Fibroblast of lung (primary cell): Measurements from ENCODE around the gene PDS5B. TPM values are rescaled to one million over a fixed set of nuclear protein-coding genes. Genes with fewer than 3 reads are reported as not detected.

ENCODE experiments used
- DNase-seq, 2 donors: peaks; one replicate each; pipeline versions ENCODE4 v3.0.0 to v3.0.0-alpha.2; 2010; ENCODE audit warnings: low read depth in 2 of 2
- H2AFZ ChIP-seq: 2 replicates; pipeline ENCODE4 v1.5.1; 2012; ENCODE audit warnings: low read length, control low read depth, inconsistent platforms
- H3K27ac ChIP-seq: 2 replicates; pipeline ENCODE4 v1.5.1; 2011; ENCODE audit warnings: low read length, control low read depth; ENCODE audit not compliant: insufficient read depth
- H3K27me3 ChIP-seq: 2 replicates; pipeline ENCODE4 v1.5.1; 2011; ENCODE audit warnings: mild to moderate bottlenecking, low read length; ENCODE audit not compliant: control insufficient read depth, insufficient read depth
- H3K36me3 ChIP-seq: 2 replicates; pipeline ENCODE4 v1.5.1; 2011; ENCODE audit warnings: low read length; ENCODE audit not compliant: control insufficient read depth, insufficient read depth
- H3K4me1 ChIP-seq: 2 replicates; pipeline ENCODE4 v1.5.1; 2011; ENCODE audit warnings: low read length; ENCODE audit not compliant: control insufficient read depth, insufficient read depth; ENCODE audit errors: extremely low read depth
- H3K4me2 ChIP-seq: 2 replicates; pipeline ENCODE4 v1.5.1; 2011; ENCODE audit warnings: low read length, control low read depth; ENCODE audit not compliant: insufficient read depth; ENCODE audit errors: extremely low read depth
- H3K4me3 ChIP-seq, 4 experiments: fragments of 200-600 bp in 1 of 4; sonication (generic) in 1 of 4; replicated peaks in 1 of 4; 2 replicates each; pipeline ENCODE4 v1.5.1; 2011 to 2016; ENCODE audit warnings: low read length in 4 of 4, low read depth in 3 of 4, mild to moderate bottlenecking in 3 of 4, control low read depth in 2 of 4, inconsistent platforms in 1 of 4, mixed read lengths in 1 of 4; ENCODE audit not compliant: insufficient read depth in 1 of 4; ENCODE audit errors: control extremely low read depth in 1 of 4
- H3K79me2 ChIP-seq: 2 replicates; pipeline ENCODE4 v1.5.1; 2012; ENCODE audit warnings: mild to moderate bottlenecking, low read length, inconsistent platforms; ENCODE audit not compliant: control insufficient read depth, insufficient read depth
- H3K9ac ChIP-seq: 2 replicates; pipeline ENCODE4 v1.5.1; 2011; ENCODE audit warnings: mild to moderate bottlenecking, low read length, control low read depth; ENCODE audit not compliant: insufficient read depth
- H3K9me3 ChIP-seq: 2 replicates; pipeline ENCODE4 v1.5.1; 2012; ENCODE audit warnings: low read depth, low read length; ENCODE audit not compliant: control insufficient read depth, insufficient read depth
- H4K20me1 ChIP-seq: 2 replicates; pipeline ENCODE4 v1.5.1; 2011; ENCODE audit warnings: low read length; ENCODE audit not compliant: control insufficient read depth, insufficient read depth; ENCODE audit errors: extremely low read depth
- EZH2 ChIP-seq: IDR thresholded peaks from 2 replicates; pipeline ENCODE4 v1.5.1; 2012; ENCODE audit warnings: low read length, control low read depth, mild to moderate bottlenecking; ENCODE audit errors: missing control alignments
- polyA plus RNA-seq, 2 donors: library from polyadenylated mRNA; depleted of rRNA in 1 of 2; stranded (reverse) in 1 of 2; unstranded in 1 of 2; fragments of >200 nt; gene quantifications; 2 replicates each; pipeline ENCODE4 v1.2.1, GENCODE V29; 2011 to 2012; ENCODE audit warnings: missing spikeins in 1 of 2
- total RNA-seq: library from RNA; depleted of rRNA; stranded (reverse); fragments of >200 nt; gene quantifications from 2 replicates; pipeline ENCODE4 v1.2.1, GENCODE V29; 2014
- TF ChIP-seq, protein P1 (sequence below), 2 donors: IDR thresholded peaks in 1 of 2; conservative IDR thresholded peaks in 1 of 2; 1 replicate in 1 of 2; 2 replicates in 1 of 2; pipeline ENCODE4 v1.5.1; 2011 to 2012; ENCODE audit warnings: low read length in 2 of 2, control low read depth in 1 of 2, inconsistent platforms in 1 of 2, low read depth in 1 of 2, mild to moderate bottlenecking in 1 of 2

PDS5B gene
- total and polyA plus RNA-seq, 2 donors (not counting 1 experiment from before 2014, with no cell fraction given) = 18.6 to 25.6 TPM

DNA sequence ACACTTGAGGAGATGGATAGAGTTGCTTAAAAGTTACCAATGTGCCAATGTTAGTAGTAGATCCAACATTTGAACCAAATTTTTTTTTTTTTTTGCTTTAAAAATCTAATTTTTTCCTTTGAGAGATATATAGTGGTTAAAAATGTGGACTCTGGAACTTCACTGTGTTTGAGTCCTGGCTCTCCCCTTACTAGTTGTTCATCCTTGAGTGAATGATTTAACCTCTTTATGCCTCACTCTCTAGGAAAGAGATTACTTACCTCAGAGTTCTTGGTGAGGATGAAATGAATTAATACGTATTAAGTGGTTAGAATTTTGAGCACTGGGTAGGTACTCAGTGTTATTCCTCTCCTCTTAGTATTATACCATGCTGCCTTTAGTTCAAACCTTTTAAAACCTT, 24.3 kb downstream of the PDS5B start:
- DNase-seq = no peak
- H3K9ac ChIP-seq = no peak overlapping the region
- no peak overlapping the region for H3K4me2 ChIP-seq
- no peaks in the 10 kb centered on the region for H3K36me3 ChIP-seq
- H3K79me2 ChIP-seq = peaks cover 69% of the 10 kb centered on the region
- no peaks in the 10 kb centered on the region for H3K27me3 ChIP-seq
- H3K4me1 ChIP-seq = no peaks in the 10 kb centered on the region
- no peak overlapping the region for H2AFZ ChIP-seq
- no peaks in the 10 kb centered on the region for H4K20me1 ChIP-seq
- no peak overlapping the region for H3K4me3 ChIP-seq
- no peak overlapping the region for H3K27ac ChIP-seq
- H3K9me3 ChIP-seq = no peaks in the 10 kb centered on the region
- TF ChIP-seq EZH2 = no peak
- TF ChIP-seq, protein P1, sequence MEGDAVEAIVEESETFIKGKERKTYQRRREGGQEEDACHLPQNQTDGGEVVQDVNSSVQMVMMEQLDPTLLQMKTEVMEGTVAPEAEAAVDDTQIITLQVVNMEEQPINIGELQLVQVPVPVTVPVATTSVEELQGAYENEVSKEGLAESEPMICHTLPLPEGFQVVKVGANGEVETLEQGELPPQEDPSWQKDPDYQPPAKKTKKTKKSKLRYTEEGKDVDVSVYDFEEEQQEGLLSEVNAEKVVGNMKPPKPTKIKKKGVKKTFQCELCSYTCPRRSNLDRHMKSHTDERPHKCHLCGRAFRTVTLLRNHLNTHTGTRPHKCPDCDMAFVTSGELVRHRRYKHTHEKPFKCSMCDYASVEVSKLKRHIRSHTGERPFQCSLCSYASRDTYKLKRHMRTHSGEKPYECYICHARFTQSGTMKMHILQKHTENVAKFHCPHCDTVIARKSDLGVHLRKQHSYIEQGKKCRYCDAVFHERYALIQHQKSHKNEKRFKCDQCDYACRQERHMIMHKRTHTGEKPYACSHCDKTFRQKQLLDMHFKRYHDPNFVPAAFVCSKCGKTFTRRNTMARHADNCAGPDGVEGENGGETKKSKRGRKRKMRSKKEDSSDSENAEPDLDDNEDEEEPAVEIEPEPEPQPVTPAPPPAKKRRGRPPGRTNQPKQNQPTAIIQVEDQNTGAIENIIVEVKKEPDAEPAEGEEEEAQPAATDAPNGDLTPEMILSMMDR (conservative IDR thresholded peaks at IDR 0.05 in 1 of 2, IDR thresholded peaks at IDR 0.05 in 1 of 2; ENCODE audit: low read depth in 1 of 2, low read length in 2 of 2) = no peak

DNA sequence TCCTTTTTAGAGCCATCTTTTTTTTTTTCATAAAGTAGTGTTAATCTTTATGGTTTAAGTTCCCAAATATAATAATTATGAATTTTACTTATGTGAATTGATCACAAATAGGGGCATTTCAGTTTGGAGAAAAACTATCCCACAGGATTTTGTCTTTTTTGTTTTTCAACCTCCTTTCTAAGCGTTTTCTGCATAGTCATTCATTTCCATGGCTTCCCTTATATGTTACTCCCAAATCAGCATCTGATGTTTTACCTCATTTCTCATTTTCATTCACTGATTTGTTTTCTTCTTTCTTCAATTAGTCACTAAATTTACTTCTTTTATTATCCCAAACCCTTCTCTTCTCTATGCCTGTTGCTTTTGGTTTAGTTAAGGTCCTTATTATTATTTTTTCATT, 24.7 kb downstream of the PDS5B start:
- no peak for TF ChIP-seq EZH2
- TF ChIP-seq, protein P1 (conservative IDR thresholded peaks at IDR 0.05 in 1 of 2, IDR thresholded peaks at IDR 0.05 in 1 of 2; ENCODE audit: low read depth in 1 of 2, low read length in 2 of 2) = no peak
- Histone ChIP-seq H4K20me1 (no peaks in the 10 kb centered on the region), H3K9me3 (no peaks in the 10 kb centered on the region), H2AFZ (no peak overlapping the region), H3K4me2 (no peak overlapping the region), H3K9ac (no peak overlapping the region), H3K4me1 (no peaks in the 10 kb centered on the region), H3K27me3 (no peaks in the 10 kb centered on the region), H3K27ac (no peak overlapping the region), H3K4me3 (no peak overlapping the region), H3K36me3 (no peaks in the 10 kb centered on the region), H3K79me2 (peaks cover 72% of the 10 kb centered on the region)
- DNase-seq = no peak

DNA sequence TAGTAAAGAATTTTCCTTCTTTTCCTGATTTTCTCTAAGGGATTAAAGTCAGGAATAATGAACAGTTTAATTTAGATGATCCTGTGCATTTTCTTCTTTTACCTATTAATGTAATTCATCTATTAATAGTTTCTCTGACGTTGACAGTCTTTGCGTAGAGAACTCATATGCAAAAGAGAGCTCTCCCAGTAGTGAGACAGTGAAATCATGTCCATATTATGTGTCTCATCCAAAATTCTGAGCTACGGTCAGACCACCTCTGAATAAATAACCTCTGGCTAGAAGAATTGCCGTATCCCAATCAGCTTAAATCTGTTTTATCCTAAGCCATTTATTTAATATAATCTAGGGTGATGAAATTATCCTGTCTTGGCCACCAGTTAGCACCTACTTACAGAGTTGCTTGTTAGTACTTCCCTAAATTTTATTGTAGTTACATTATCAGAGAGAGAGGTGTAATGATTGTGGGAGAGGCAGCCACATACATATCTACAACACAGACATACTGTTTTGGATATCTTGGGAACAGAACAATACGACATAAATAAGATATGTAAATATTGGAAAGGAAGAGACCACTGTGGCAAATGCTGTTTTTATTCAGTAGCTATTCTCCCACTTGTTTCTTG, 30.7 kb downstream of the PDS5B start:
- TF ChIP-seq EZH2 = no peak
- TF ChIP-seq, protein P1 (conservative IDR thresholded peaks at IDR 0.05 in 1 of 2, IDR thresholded peaks at IDR 0.05 in 1 of 2; ENCODE audit: low read depth in 1 of 2, low read length in 2 of 2) = no peak
- H4K20me1 ChIP-seq = no peaks in the 10 kb centered on the region

More for the DNA sequence above, 30.7 kb downstream of the PDS5B start:
- no peak for DNase-seq
- Histone ChIP-seq H3K4me1 (no peaks in the 10 kb centered on the region), H3K4me3 (no peak overlapping the region), H3K4me2 (no peak overlapping the region), H3K9ac (no peak overlapping the region), H3K36me3 (no peaks in the 10 kb centered on the region), H3K9me3 (no peaks in the 10 kb centered on the region), H2AFZ (no peak overlapping the region), H3K27ac (no peak overlapping the region), H3K27me3 (no peaks in the 10 kb centered on the region), H3K79me2 (peaks cover 85% of the 10 kb centered on the region)
